Activated CD4-positive, alpha-beta T cell treated with anti-CD3 and anti-CD28 coated beads, Interleukin-2, amount 50 U/mL, for 1 hour (primary cell): ENCODE data around the gene GNA15.
"Not testable (repeated sequence)": the region's sequence is repeated elsewhere in the genome, so short reads cannot be mapped to it uniquely, and the experiment has no call there.

Experiments
- DNase-seq: peaks from one replicate; pipeline ENCODE4 v3.0.0-alpha.2; 2020

The GNA15 gene

GRCh38 chr19:3176715-3177501, 41.1 kb downstream of the GNA15 start:
- DNase-seq = peak; percentile 72

- peak; percentile 65 for DNase-seq
These were observed 42.6 kb downstream of the GNA15 start, which contains the start of gene S1PR4 for GRCh38 chr19:3178377-3178972. Gene S1PR4, plus strand, starts transcription at chr19:3178769. Its CDS starts 24 bp downstream, at chr19:3178793.

DNA sequence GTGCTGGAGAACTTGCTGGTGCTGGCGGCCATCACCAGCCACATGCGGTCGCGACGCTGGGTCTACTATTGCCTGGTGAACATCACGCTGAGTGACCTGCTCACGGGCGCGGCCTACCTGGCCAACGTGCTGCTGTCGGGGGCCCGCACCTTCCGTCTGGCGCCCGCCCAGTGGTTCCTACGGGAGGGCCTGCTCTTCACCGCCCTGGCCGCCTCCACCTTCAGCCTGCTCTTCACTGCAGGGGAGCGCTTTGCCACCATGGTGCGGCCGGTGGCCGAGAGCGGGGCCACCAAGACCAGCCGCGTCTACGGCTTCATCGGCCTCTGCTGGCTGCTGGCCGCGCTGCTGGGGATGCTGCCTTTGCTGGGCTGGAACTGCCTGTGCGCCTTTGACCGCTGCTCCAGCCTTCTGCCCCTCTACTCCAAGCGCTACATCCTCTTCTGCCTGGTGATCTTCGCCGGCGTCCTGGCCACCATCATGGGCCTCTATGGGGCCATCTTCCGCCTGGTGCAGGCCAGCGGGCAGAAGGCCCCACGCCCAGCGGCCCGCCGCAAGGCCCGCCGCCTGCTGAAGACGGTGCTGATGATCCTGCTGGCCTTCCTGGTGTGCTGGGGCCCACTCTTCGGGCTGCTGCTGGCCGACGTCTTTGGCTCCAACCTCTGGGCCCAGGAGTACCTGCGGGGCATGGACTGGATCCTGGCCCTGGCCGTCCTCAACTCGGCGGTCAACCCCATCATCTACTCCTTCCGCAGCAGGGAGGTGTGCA, 43.3 kb downstream of the GNA15 start:
- DNase-seq = peak; percentile 32

- peak; percentile 12 for DNase-seq
These were observed 44.0 kb downstream of the GNA15 start for GRCh38 chr19:3179739-3180293.

DNA sequence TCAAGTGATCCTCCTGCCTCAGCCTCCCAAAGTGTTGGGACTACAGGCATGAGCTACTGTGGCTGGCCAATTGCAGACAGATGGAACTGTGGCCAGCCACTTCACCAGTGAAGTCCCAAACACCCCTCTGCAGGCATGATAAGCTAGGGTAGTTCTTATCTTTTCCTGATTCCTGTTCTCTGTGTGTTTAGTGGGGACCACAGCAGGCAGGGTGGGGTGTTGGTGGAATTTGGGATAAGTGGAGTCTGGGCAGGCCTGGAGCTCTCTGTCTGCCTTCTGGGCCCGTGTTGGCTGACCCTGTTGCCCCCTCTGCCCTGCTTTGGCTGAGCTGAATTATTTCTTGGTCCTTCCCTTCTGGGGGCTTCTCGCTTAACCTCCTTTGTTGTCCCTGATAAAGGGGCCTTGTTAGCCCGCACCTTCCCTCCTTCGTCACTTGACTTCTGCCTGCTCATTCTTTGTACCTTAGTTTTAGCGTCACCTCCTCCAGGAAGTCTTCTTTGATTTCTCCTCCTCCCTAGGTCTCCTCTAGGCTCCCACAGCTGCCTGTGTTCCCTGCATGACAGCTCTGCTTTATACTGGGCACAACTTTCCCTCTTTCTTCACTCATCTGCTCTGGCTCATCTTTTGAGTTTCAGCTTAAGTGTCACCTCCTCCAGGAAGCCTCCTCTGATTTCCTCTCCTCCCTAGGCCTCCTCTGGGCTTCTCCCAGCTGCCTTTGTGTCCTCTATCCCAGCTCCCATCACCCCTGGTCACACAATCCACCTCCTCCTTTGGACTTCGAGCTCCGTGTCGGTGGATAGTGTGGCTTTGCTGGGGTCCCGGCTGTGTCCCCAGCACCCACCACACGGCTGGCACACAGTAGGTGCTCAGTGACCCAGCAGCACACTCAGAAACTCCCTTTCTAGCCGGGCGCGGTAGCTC, 48.1 kb downstream of the GNA15 start:
- no peak for DNase-seq

- DNase-seq = peak; percentile 68
These were observed 49.1 kb downstream of the GNA15 start for GRCh38 chr19:3184847-3185460.

DNA sequence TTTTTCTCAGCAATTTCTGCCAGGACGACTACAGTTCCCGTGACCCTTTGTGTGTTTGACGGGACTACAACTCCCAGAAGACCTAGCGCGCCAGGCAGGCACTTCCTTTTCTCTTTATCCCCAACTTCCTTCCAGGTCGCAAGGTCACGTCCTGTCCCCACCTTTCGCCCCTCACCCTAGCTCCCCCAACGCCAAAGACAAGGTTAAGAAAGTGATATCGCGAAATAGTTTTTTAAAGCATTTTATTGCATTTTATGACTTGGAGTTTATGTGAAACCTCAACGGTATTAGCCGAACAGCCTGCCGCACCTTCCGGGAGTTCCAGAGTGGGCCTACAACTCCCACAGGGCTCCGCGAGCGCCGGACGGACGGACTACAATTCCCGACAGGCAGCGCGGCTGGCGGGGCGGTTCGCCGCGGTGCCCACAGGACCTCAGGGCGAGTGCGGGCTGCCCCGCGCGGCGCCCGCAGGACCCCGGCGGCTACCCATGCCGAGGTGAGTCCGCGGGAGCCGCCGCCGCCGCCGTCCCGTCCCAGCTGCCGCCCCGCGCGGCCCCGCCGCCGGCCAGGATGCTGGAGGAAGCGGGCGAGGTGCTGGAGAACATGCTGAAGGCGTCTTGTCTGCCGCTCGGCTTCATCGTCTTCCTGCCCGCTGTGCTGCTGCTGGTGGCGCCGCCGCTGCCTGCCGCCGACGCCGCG, 49.8 kb downstream of the GNA15 start, which contains the start of gene NCLN:
Gene NCLN, plus strand, starts transcription at position 470 of the 699 bp plus-strand sequence. Its CDS starts 101 bp downstream, at position 571.
- peak; percentile 94 for DNase-seq

- no peak for DNase-seq
These were observed 50.4 kb downstream of the GNA15 start for GRCh38 chr19:3186160-3186688.

DNA sequence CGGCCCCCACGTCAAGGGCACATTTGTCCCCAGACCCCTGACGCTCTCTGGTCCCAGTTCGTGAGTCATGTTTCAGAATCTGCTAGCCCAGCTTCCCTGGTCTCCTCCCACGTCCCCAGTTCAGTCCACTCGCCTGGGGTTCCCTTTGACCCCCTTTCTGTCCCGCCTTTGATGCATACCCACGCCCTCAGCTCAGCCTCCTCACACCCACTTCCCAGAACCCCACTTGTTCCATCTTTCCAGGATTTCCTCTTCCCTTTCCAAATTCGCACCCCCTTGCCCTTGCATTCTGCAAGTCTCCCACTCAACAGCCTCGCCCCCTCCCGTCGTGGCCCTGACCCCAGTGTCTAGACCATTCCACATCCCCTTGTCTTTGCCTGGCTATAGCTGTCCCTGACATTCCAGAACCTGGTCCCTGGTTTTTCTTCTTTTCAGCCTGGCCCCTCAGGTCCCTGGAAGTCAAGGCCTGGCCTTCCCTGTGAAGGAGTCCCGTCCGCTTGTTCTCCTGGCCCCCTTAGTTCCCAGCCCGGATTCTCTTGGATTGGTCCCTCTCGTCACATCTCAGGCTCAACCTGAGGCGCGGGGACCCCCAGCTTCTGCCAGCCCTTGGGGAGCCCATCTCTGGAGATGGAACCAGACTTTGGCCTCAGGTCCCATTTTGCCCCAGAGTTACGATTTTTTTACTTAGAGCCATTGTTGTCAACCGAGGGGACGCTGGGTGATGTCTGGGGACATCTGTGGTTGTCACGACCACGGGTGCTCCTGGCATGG, 51.2 kb downstream of the GNA15 start:
- no peak for DNase-seq

DNA sequence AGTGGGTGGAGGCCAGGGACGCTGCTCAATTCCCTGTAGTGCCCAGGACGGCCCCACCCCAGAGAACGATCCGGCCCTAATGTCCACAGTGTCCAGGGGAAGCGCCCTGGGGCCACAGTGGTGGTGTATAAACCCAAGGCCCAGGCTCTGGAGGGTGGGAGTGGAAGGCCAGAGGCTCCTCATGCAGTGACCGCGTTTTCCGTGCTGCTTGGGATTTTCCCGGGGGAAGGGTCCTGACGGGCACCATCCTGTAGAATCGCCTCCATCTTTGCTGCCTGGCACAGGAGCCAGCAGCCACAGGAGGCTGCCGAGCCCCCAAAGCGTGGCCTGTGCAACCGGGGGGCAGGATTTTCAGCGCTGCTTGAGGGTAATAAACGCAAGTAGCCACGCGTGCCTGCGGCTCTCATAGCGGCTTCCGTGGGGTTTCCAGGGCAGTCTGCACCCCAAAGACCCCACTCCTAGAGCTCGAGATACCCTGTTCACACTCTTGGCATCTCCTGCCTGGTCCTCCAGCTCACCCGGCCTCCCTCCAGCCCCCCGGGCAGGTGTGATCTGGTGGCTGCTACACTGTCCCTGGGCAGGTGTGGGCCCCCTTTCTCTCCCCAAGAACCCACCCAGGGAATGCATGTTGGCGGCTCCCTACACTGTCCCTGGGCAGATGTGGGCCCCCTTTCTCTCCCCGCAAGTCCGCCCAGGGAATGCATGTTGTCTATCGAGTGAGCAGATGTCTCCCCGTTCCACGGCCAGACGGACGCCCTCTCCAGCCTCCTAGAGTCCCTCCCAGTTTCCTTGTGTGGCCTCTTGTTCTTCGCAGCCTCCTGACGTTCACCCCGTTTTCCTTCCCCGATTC, 52.1 kb downstream of the GNA15 start:
- DNase-seq = no peak

GRCh38 chr19:3188627-3189596, 53.1 kb downstream of the GNA15 start:
- no peak for DNase-seq

DNA sequence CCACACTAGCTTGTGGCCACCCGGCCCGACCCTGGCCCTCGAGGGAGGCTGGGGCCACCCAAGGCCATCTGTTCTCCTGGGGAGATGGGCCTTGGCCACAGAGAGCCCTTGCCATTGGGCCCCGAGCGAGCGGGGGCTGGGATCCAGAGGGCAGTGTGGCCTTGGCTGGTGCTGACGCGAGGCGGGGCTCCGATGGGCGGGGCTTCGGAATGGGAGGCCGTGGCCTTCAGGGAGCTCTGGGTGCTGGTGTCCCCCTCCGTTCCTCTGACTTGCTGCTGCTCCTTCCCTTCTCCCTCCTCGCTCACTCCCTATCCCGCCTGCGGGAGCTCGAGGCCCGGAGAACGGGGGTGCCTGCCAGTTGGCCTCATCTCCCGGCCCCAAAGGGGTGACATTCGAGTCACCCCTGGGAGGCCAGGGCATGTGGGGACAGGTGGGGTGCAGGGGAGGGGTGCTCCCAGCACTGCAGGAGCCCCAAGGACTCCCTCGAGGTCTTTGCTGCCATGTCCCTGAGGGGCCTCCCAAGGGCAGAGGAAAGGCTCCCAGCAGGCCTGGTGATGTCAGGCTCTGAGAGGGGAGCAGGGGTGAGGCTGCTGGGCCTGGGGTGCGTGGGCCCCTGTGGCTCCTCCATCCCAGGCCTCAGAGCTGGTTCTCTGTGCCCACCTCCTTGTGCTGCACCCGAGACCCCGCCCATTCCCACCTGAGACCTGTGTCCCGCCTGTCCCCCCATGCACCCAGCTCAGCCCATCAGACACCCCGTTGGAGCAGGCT, 54.1 kb downstream of the GNA15 start:
- no peak for DNase-seq

DNA sequence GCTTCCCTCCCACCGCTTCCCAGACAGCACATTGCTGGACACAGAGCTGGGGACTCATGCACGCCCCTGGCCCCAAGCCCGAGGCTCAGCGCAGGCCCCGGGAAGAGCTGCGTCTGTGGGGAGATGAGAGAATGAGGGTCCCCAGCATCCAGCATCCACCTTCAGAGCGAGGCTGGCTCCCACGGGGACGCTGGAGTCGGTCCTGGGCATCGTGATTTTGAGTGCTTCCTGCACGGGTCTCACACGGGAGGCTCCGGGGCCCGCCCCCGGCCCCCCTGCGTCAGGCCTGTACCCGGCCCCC, 54.6 kb downstream of the GNA15 start:
- no peak for DNase-seq

DNA sequence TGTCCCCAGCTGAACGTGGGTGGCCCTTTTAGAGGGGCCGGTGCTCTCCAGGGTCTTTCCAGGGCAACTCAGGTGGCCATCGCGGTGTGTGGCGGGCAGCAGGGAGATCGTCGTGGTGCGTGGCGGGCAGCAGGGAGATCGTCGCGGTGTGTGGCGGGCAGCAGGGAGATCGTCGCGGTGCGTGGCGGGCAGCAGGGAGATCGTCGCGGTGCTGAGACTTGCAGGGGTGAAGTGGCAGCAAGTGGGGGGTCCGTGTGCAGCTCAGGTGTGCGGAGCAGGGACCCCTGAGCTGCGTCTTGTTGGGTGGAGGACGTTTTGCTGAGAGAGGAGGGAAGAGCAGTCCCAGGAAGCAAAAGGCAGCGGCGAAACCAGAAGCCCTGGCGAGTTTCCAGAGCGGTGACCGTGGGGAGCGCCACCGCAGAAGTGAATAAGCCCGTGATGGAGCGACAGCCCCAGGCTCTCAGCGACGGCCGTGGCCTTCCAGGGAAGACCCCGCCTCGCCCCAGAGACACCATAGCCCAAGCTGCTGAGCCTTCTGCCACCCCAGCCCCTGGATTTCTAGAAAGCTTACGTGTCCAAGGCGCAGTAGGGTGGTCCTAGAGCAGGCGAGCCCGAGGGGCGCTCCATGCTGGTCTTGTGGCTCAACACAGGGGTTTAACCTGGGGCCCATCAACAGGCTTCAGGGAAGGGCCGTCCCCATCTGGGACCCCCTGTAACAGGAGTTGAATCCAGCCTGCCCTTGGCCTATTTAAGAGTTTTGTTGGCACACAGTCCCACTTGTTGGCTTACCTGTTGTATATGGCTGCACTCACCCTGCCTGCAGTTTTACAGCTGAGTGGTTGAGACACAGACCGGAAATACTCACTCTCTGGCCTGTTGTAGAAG, 55.3 kb downstream of the GNA15 start:
- DNase-seq = no peak

GRCh38 chr19:3191806-3192104, 55.9 kb downstream of the GNA15 start:
- not testable (repeated sequence) for DNase-seq

DNA sequence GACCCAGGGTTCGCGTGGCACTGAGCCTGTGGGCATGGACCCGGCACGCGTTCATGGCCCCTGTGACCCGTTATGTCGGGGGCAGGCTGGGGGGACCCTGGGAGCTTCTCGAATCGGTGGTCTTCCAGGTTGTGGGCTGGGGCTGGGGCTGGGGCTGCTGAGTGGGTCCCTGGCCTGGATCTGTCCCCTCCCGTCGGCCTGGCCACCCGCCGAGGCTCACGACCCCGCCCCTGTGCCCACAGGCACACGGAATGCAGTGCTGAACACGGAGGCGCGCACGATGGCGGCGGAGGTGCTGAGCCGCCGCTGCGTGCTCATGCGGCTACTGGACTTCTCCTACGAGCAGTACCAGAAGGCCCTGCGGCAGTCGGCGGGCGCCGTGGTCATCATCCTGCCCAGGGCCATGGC, 56.4 kb downstream of the GNA15 start:
- DNase-seq = no peak
